ENCODE measurements around the gene YEATS4. TPM values are rescaled to one million over a fixed set of nuclear protein-coding genes. Genes with fewer than 3 reads are reported as not detected.

YEATS4 gene
- total RNA-seq, 1 donor: 10.8 TPM

DNA sequence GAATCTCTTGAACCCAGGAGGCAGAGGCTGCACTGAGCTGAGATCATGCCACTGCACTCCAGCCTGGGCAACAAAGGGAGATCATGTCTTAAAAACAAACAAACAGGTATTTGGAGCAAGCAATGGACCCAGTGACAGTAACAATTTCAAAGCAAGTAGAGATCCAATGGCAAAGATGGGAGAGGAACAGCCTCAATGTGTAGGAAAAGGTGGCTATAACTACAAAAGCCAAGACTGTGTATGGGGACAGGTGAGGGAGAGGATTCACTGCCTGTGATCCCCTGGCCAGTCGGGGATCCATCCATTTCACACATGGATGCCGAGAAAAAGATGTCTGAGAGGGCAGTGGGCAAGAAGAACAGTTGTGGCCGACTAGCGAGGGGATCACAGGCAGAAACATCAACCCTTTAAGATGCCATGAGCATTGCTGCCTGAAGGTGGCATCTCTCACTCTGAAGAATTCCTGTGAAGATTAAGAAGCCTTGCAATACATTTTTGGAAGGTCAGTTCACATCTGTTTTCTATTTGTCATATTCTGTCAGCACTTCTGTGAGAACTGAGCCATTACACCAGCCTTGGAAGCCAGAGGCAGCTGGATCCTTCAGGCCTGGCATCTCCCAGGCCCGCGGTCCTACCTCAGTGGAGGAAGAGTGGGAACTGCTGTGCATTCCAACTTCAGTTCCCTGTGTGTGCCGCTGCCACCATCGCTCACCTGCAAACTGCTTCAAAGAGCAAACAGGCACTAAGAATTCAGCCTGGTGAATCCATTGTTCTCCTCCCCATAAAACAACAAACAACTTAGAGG, 56.1 kb downstream of the YEATS4 start:
- DNase-seq (ENCODE audit: low read depth): peak; percentile 97
- H3K4me3 ChIP-seq (ENCODE audit: low read depth, low read length): peak overlapping the region; percentile 14
- TF ChIP-seq CTCF (IDR thresholded peaks at IDR 0.05; ENCODE audit: insufficient read depth, low read depth, low read length): peak; percentile 90

DNA sequence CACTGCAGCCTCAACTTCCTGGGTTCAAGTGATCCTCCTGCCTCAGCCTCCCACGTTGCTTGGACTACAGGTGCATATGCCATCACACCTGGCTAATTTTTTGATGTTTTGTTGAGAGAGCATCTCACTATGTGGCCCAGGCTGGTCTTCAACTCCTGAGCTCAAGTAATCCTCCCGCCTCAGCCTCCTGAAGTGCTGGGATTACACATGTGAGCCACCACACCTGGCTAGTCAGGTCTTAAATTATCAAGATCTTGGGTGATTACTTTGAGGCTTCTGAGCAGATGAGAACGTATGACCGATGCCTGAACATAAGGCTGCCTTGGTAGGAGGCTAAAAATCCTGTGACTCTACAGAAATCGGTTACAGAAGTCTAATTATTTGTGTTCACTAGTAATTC, 57.7 kb downstream of the YEATS4 start:
- no peak overlapping the region for H3K4me3 ChIP-seq (ENCODE audit: low read depth, low read length)
- no peak for DNase-seq (ENCODE audit: low read depth)
- no peak for TF ChIP-seq CTCF (IDR thresholded peaks at IDR 0.05; ENCODE audit: insufficient read depth, low read depth, low read length)

DNA sequence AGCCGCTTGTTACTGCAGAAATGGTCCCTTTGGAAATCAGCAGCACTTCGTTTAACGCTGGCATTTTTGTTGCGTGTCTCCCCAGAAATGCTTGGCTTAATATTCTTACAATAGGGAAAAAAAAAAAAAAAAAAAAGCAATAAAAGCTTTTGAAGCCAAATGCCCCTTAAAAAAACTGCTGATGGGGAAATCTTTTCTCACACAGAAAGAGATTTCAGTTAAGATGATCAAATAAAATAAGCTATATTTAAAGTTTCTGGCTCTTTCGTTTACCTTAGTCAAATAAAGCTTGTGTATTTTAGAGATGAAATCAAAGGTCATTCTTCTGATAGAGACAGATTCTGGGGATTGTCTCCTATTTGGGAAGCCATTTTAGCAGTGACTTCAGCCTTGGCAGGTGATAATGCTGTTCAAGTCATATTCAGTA, 58.2 kb downstream of the YEATS4 start:
- no peak for TF ChIP-seq CTCF (IDR thresholded peaks at IDR 0.05; ENCODE audit: insufficient read depth, low read depth, low read length)
- DNase-seq (ENCODE audit: low read depth): no peak
- H3K4me3 ChIP-seq (ENCODE audit: low read depth, low read length): no peak overlapping the region

GRCh38 chr12:69419701-69420100, 60.2 kb downstream of the YEATS4 start:
- no peak for DNase-seq (ENCODE audit: low read depth)
- H3K4me3 ChIP-seq (ENCODE audit: low read depth, low read length): no peak overlapping the region
- no peak for TF ChIP-seq CTCF (IDR thresholded peaks at IDR 0.05; ENCODE audit: insufficient read depth, low read depth, low read length)

DNA sequence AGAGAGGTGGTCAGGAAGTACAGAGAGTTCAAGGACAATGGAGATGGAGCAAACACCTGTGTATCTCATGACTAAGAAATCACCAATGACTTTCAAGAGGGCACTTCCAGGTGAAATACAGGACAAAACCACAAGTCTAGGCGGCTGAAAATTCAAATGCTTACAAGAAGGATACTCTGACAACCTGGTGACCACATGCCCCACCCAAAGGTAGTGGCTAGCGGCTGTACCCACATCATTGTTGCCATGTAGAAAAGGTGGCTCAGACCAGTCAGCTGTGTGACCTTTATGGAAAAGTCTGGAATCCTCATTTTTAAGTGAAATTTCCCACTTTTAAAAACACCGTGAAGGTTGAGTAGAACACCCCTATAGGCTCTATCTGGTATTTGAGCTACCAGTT, 62.0 kb downstream of the YEATS4 start:
- no peak for TF ChIP-seq CTCF (IDR thresholded peaks at IDR 0.05; ENCODE audit: insufficient read depth, low read depth, low read length)
- no peak overlapping the region for H3K4me3 ChIP-seq (ENCODE audit: low read depth, low read length)
- DNase-seq (ENCODE audit: low read depth): no peak

DNA sequence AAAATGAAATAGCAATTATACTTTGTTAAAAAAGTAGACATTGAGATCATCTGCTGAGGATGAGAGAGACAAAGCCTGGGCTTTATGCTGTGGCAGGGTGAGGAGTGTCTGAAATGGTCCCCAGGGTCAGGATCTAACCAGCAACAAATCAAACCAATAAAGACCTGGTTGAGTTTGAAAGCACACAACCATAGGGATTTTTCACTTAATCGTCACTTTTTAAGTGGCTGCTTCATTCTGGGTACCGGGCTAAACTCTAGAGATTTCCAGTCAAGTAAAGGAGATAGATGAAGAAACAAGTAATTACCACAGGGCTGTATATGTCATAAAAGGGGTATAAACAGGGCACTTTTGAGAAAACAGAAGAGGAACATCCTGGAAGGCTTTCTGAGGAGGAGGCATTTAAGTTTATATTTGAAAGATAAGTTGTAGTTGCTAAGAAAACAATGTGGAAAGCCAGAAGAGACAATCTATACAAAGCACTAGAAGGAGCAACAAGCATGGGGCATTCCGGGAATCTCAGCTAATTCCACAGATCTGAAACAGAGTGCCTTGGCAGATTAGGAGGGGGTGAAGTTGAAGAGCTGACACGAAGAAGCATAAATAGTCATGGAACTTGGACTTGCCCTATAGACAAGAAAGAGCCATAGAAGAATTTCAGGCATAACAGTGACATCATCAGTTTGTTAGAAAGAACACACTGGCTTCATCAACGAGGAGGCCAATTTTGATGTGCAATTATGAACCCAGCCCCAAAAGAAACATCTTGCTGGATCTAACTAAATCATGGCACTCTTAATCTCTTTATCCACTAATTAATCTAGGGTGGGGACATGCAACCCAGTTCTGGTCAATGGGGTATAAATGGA, 63.7 kb downstream of the YEATS4 start:
- TF ChIP-seq CTCF (IDR thresholded peaks at IDR 0.05; ENCODE audit: insufficient read depth, low read depth, low read length): no peak
- H3K4me3 ChIP-seq (ENCODE audit: low read depth, low read length): no peak overlapping the region
- no peak for DNase-seq (ENCODE audit: low read depth)
